HG03342 (cell line): ENCODE results near the gene UQCR10.
"Not testable (repeated sequence)": the region's sequence is repeated elsewhere in the genome, so short reads cannot be mapped to it uniquely, and the experiment has no call there.

Experiments used
- ATAC-seq: cut with Tn5 transposase; IDR thresholded peaks from one replicate; pipeline ENCODE4 v1.9.1; 2021; ENCODE audit warnings: mild to moderate bottlenecking, moderate library complexity; ENCODE audit not compliant: unreplicated experiment

UQCR10 gene

GRCh38 chr22:29737251-29738117 lies 29.7 kb upstream of the UQCR10 start:
- ATAC-seq, result no peak

- no peak for ATAC-seq
Measured at GRCh38 chr22:29738118-29738815, 28.9 kb upstream of the UQCR10 start.

GRCh38 chr22:29739346-29739875 lies 27.8 kb upstream of the UQCR10 start:
- ATAC-seq, result no peak

- ATAC-seq, result no peak
Measured at GRCh38 chr22:29740216-29740615, 27.0 kb upstream of the UQCR10 start.

GRCh38 chr22:29741926-29742325 lies 25.2 kb upstream of the UQCR10 start:
- no peak for ATAC-seq

- ATAC-seq, result no peak
Measured at GRCh38 chr22:29742326-29742725, 24.8 kb upstream of the UQCR10 start.

GRCh38 chr22:29744902-29745301 lies 22.3 kb upstream of the UQCR10 start:
- no peak for ATAC-seq

GRCh38 chr22:29747832-29748231 lies 19.3 kb upstream of the UQCR10 start:
- ATAC-seq, result no peak

- ATAC-seq, result no peak
Measured at GRCh38 chr22:29748248-29748893, 18.8 kb upstream of the UQCR10 start.

- ATAC-seq, result no peak
Measured at GRCh38 chr22:29750029-29750428, 17.1 kb upstream of the UQCR10 start.

GRCh38 chr22:29750559-29751538 lies 16.3 kb upstream of the UQCR10 start:
- ATAC-seq, result no peak

- no peak for ATAC-seq
Measured at GRCh38 chr22:29751669-29752068, 15.5 kb upstream of the UQCR10 start.

GRCh38 chr22:29753808-29754657 lies 13.1 kb upstream of the UQCR10 start:
- no peak for ATAC-seq

GRCh38 chr22:29754658-29755395 lies 12.3 kb upstream of the UQCR10 start:
- not testable (repeated sequence) for ATAC-seq

- no peak for ATAC-seq
Measured at GRCh38 chr22:29755889-29756288, 11.3 kb upstream of the UQCR10 start.

- no peak for ATAC-seq
Measured at GRCh38 chr22:29756341-29756740, 10.8 kb upstream of the UQCR10 start.

- ATAC-seq, result no peak
Measured at GRCh38 chr22:29757096-29757495, 10.1 kb upstream of the UQCR10 start.

GRCh38 chr22:29758068-29758622 lies 9.0 kb upstream of the UQCR10 start:
- no peak for ATAC-seq
